Measurements from ENCODE around the gene TMLHE.

GRCh38 chrX:155563099-155563498, 49.7 kb downstream of the TMLHE start:
- no peak for TF ChIP-seq CTCF (conservative IDR thresholded peaks at IDR 0.05; ENCODE audit: low read depth, low read length)
- no peak for TF ChIP-seq EZH2 (IDR thresholded peaks at IDR 0.05; ENCODE audit: low read length, unreplicated experiment)

All from PC-3 (cell line).